ENCODE data around the gene DOCK1.

DOCK1 gene

DNA sequence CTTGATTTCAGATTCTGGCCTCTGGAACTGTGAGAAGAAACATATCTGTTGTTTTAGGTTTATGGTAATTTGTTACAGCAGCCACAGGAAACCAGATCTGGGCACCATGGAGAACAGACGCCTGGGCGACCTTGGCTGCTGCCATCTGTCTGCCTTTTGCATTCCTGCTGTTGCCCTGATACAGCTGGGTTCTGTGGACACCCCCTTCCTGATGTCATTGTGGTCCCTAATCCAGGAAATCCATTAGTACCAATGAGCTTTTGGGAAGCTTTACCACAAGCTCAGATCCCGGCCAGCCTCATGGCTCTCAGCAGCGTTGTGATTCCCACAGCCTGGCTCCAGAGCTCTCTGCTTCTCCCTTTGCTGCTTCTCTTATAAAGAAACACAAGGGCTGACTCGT, 469.7 kb downstream of the DOCK1 start:
- DNase-seq: no peak

DNA sequence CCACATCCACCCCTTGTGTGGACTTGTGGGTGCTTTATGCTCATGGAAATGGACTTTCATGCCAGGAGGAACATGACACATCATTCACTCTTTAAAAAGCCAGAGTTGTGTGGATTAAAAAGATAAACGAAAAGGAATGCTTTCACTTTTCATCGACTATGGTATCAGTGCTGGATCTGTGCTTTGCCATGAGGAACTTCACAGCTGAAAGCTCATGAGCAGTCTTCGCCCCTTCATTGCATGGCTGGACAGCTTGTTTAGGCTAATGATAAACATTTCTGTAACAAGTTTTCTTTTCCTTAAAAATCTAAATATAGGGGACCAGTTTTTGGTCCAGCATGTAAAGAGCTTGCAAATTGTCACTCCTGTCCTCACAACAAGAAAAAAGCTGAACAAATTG, 470.2 kb downstream of the DOCK1 start:
- no peak for DNase-seq

DNA sequence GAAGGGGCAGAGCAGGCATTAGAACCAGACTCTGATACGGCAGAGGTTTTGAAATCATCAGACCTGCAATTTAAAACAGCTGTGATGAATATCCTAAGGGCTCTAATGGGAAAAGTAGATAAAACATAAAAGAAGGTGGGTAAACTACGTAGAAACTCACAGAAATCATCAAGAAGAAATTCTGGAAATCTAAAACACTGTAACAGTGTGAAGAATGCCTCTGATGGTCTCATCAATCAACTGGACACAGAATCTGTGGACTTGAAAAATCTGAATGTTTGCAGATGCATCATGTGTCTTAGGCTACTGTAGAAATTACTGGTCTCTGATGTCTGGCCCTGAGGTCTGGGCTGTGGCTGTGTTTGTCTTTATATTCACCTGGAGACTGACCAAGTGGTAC, 470.8 kb downstream of the DOCK1 start:
- DNase-seq: no peak

DNA sequence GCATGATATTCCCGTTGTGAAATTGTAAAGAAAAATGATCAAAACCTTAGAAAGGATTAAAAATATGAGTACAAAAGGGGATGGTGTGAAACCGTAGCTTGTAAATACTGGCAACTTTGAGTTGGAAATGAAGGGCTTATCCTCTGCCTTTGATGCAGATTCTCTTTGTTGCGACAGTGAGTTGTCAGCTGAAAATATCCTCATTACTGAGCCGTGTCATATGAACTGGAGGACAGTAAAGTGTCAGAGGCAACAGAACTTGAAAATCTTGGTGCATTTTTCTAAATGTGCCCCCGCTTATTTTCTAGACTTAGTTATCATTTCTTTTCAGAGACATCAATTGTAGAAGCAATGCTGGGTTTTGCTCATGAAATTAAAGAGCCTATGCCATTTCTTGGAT, 473.4 kb downstream of the DOCK1 start:
- no peak for DNase-seq

DNA sequence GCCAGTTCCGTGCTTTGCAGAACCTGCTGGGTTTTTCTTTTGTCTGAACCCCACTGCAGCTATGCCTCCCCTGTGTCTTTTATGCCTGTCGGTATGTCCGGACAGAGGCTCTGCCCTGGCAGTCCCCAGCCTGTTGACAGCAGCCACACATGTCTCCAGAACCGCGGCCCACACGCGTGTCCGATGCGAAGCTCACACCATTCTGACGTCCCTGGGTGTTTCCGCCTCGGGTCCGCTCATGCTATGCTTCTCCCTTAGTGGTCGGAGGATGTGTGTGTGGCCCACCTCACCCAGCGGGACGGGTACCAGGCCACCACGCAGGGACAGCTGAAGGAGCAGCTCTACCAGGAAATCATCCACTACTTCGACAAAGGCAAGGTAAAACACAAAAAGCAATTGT, 479.3 kb downstream of the DOCK1 start:
- DNase-seq: no peak

DNA sequence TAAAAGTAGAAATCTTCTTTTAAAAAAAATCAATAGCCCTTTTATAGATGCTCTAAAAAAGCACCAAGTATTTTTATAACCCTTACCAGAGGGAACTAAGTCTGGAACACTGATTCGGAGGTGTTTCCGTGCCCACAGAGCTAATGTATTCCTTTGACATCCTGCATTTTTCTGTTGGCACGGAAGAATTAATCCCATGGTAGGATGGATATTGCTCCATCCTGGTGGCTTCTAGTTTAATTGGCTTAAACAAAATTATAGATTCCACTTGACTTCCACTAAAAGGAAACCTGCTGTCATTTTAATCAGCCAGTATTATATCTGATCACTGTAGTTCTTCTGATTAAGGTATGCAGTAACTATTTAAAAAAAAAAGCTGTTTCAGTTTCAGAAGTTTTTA, 479.8 kb downstream of the DOCK1 start:
- no peak for DNase-seq

DNA sequence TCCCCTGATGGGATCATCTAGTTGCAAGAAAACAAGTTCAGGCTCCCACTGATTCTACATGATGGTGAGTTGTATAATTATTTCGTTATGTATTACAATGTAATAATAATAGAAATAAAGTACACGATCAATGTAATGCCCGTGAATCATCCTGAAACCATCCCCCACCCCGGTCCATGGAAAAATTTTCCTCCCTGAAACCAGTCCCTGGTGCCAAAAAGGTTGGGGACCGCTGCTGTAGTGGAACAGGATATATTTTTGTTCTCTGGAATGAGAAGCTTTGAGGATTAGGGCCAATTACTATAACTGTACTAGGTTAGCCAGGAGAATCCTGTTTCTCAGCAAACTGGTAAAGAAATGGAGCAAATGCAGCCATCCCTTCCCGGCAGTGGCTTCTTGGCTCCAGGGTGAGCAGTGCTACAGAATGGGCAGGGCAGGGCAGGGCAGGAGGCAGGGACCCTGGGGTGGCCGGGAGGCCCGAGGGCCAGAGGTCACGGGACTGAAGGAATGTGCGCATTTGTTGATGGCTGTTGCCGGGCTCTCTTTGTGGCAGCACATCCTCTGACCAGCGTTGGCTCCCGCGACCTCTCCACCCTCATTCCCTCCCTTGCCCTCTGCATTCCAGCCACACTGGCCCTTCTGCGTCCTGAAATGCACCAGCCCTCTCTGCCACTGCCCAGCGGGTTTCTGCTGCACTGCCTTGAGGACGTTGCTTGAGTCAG, 481.5 kb downstream of the DOCK1 start:
- no peak for DNase-seq

DNA sequence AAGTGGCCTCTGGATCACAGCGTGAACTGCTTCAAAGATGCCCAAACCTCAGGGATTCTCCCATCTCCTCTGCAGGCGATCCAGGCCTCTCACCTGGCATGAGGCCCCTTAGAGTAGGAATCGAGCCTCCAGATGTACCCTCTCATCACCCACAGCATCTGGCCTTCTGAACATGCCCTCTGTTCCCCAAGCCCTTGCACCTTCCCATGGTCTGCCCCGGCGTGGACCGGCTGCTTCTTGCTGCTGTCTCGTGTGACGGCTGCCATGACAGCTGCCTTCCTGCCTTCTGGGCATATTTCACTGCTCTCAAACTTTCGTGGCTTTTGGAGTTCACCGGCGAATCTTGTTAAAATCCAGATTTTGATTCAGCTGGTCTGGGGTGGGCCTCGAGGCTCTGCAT, 486.6 kb downstream of the DOCK1 start:
- no peak for DNase-seq

DNA sequence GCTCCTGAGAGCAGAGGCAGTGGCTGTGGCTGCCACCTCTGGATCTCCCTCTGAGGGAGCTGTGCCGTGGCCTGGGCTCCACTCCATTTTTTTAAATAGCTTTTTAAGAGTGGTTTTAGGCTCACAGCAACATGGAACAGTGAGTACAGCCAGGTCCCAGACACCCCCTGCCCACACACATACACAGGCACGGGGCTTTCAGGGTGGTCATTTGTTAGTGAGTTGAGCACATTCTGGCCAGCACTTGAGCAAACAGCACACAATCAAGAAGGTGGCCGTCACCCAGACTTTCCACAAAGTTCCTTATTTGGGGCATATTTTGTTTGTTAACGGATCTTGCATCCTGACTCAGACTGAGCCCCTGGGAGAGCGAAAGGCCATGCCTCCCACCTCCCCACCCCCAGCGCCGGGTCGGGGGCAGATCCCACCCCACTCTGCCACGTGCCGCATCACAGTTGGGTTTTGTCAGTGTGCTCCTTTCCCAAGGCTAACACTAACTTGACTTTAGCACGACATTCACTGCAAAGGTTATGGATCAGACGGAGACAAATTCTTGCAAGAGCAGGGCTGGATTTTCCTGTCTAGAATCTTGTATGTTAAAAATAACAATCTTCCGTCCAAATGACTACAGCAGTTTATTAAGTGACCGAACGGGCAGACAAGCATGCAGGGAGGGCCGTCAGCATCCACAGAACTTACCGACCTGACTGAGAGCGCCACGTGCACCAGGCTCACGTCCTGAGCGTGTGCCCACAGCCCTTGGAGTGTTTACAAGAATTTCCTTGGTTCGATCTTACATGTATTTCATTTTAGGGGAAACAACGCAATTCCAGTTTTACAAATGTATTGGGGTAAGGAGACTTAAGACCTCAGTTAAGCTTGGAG, 487.4 kb downstream of the DOCK1 start:
- DNase-seq: no peak

DNA sequence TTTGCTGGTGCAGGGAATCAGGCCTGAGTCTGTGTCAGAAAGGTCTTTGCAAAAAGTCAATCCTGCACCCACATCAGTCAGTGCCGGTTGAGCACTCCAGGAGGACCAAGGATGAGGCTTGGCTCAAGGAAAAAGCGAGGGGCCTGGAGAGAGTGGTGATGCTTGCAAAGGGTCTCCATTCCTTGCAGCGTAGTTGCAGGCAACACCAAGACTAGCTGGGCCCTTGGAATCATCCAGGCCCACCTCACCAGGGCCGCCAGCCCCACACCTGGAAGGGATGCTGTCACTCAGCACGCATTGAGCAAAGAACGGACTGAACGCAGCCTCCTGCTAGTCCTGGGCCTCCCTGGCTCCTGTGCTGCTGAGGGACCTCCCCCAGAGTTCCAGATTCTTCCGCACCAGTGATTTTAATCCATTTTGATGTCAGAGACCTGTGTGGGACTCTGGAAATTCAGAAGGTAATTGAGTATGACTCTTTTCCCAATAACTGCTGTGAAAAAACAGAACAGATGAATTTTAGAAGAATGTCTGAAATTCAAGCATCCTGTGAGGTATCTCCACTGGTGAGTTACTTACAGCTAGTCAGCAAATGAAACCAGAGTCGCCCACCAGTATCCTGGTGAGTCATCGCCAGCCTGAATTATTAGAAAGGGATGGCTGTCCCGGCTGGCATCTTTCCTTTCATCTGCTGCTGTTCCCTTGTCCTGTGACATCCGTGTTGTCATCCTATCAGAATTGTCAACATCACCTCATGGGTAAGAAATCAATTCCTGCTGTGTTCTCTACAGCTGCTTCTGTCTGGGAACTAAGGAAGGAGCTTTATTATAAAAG, 493.1 kb downstream of the DOCK1 start:
- no peak for DNase-seq

DNA sequence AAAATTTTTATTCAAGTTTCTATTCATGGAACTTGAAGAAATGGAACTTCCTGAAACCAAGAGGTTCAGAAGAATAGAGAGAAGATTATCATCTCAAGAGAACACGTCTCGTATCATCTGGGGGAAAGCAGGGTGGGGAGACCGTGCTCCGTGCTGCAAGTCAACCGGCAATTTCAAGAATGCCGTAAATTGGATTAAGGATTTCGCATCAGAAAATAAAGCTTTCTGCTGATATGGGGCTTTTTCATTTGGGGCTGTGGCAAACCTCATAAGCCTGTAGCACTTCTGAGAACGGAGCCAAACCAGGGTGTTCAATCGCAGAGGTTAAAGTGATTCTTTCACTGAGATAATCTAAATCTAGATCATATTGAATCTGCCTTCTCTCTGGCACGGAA, 493.7 kb downstream of the DOCK1 start:
- no peak for DNase-seq

DNA sequence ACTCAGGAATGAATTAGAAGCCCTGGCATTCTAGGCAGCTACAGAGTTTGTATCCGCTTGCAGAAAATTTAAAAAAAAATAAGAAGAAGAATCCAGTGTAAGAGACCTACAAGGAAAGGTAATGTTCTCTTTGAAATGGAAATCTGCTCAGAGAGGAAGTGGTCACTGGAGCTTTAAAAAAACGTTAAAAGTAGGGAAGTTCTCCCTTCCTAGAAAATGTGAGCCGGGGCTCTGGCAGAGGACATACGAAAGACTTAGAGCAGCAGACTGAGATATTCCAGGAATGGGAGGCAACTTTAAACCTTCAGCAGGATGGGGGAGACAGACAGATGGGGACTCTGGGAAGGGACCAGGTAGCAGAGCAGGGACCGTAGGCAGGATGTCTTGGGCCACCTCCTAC, 494.4 kb downstream of the DOCK1 start:
- DNase-seq: no peak

DNA sequence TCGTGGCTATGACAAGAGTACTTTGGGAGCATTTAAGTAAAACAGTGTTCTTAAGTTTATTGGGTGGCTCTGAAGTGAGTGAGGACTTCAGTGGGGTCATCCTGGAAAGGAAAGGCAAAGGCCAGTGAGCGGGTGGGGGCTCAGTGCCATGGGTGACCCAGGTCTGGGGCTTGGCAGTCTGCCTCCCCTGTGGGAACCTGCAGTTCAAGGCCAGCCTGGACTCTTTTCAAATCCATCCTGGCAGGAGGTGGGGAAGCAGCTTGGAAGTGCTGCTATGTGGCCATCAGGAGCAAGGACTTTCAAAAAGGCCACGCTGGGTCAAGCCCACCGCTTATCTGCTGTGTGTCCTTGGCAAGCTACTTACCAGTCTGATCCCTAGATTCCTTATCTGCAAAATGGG, 495.0 kb downstream of the DOCK1 start:
- no peak for DNase-seq

DNA sequence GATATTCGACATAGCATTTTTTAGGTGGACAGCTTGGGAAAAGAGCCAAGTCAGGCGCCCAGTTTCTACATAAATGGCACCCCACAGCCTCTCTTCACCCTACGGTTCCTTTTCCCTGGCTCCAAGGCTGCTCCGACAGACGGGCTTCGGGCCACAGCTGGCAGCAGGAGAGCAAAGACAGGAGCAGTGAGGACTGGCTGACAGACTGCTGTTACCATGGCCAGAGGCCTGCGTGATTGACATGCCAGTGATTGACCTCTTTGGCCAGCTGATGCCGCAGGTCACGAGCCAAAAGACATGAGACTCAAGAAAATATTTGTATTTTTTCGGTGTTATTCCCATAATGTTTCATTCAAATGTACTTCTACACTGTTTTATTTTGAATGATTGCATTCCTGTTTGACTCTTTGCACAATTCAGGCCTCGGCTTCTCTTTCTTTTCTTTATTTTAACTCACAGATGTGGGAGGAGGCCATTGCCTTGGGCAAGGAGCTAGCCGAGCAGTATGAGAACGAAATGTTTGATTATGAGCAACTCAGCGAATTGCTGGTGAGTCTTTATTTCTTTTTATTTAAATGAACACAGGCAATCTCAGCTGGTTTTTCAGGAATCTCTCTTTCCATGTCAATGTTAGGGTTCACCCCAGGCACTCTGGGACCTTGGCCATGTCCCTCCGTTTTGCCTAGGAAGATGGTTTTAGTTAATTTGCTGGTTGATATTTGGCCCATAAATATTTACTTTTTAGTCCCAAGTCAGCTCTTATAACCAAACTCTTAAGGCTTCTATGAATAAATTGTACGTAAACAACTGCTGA, 497.6 kb downstream of the DOCK1 start:
- no peak for DNase-seq

DNA sequence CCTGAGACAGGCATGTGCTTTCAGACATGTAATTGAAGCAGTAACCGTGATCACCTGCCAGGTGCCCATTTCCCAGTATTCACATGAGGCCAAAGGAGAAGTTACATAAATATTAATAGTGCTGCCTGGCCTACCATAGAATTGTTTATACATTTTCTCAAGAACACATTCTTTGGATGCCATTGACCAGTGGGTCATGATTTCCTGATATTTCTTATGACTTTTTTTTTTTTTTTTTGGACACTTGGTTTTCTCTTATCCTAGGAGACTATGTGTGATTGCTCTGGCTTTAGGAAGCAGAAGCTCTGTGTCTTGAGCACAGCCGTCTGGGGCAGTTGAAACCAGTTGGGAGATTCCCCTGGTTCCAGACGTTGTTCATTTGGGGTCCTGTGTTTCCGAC, 500.0 kb downstream of the DOCK1 start:
- DNase-seq: no peak

DNA sequence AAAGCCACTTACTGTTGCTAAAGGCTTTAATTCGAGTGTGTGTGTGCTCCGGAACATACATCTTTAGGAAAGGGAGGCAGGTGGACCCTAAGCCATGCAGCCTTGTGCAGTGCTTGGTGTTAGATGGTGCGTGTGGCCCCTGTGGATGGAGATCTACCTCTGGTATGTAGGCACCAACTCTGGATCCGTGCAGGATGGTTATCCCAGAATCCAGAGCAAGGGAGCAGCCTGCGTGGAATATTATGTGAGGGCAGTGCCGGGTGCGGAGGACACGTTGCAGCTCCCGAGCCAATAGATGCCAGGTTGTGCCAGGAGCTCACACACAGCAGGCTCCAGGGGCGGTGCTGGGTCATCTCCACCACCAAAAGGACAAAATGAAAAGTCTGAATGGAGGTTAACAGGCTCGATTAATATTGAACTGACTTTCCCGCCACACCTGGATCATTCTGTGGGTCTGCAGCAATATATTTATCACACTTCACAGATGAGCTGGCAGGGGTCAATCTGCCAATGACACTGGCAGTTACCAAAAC, 500.9 kb downstream of the DOCK1 start:
- DNase-seq: no peak

DNA sequence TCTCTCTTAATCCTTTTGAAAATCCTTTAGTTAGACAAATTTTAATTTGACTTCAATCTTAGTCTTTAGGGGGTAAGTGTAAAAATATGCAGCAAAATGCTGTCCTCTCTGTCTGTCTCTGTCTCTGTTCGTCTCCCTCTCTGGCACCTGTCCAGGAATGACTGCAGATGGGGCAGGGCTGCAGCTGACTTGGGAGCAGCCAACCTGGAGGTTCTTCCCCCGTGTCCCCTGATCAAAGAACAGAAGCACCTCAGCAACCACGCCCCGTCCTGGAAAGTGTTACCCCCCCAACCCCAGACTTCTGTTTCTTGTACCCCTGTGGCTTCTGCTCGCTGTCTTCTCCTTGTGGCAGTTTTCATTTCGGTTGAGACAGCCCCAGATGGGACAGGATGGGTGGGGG, 502.3 kb downstream of the DOCK1 start:
- no peak for DNase-seq

DNA sequence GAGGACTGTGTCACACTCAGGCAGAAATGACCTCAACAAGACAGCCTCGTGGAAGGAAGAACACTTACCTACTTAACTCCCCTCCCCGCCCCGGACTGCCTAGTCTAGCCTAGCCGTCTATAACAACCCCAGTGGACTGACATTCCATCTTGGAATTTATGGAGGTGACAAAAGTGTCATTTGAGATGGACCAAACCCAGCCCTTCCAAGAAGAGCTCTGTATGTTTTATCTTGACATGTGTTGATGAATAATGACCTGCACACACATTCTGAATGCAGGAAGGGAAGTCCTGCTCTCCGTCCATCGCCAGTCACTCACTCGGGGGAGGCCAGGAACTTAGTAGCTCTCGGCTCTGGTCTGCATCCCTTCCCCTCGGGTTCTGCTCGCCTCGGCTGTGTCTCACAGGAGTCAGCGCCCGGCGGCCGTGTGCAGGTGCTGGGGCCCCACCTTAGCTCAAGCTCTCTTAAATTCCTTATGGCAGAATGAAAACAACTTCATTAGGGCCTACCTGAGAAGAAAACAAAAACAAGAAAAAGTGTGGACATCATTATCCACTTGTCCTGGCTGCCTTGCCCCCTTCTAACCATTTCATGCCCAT, 503.0 kb downstream of the DOCK1 start:
- no peak for DNase-seq

DNA sequence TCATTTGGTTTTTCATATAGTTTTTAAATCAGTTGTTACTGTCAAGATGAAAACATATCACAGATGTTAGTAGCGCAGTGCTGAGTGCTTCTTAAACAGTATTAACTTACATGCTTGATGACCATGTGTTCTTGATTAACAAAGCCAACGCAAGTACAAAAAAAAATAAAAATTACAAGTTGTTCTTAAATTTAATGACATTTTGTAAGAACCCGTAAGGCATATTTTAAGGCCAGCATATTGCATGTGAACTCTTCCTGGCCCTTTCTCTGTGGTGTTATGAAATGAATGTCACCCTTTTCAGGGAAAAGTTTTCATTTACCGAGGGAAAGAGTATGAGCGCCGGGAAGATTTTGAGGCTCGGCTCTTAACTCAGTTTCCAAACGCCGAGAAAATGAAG, 503.5 kb downstream of the DOCK1 start:
- no peak for DNase-seq

DNA sequence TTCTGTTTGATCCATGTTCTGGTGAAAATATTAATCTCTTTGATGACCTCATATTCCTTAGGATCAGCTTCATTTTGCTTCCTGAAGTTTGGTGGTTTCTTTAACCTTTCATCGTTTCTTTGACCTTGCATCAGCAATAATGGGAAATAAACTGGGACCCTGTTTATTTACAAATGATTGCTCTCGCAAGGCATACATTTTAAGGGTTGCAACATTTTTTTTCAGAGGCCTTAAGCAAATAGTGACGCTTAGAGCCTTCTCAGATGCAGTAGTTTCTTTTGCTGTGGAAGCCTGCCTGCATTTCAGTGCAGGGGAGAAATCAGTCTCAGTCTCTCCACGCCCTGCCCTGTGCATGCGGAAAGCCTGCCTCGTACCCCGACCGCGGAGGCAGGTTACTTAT, 504.8 kb downstream of the DOCK1 start:
- DNase-seq: no peak

DNA sequence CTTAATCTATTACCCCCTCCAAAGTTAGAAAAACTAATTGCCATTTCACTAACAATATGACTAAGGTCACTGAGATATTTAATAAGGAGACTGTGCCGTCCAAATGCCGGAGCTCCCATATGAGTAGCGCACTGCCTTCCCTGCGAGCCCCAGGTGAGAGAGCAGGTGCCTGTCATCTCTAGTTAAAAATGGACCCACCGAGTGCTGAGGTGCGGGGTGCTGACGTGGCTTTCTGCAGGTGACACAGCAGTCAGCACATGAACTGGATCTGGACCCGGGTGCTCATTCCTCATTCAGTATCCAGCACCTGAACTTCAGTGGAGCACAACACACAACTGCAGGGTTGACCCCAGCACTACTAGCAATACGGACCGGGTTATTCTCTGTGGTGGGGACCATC, 505.8 kb downstream of the DOCK1 start:
- DNase-seq: no peak

DNA sequence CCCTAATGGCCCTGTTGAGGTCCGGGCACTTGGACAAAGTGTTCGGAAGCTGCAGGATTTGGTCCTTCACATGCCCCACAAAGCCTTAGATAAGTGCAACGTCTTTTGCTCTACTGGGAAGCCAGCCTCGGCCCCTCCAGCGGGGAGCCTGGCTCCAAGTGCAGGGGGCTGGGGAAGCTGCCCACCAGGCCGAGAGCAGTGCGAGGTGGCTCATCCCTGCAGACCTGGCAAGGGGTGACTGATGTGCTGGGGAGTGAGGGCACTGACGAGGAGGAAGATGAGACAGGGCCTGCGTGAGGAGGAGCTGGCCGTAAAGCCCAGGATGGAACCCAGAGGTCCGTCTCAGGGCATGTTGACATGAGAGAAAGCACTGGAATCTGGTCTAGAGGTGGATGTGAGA, 508.1 kb downstream of the DOCK1 start:
- DNase-seq: no peak

Measured in stimulated activated CD4-positive, alpha-beta T cell treated with anti-CD3 and anti-CD28 coated beads, Interleukin-2, amount 100 ng/mL, for 24 hours (primary cell).